ENCODE results near the gene MOCS1. TPM values are rescaled to one million over a fixed set of nuclear protein-coding genes. Genes with fewer than 3 reads are reported as not detected.

Gene MOCS1
- total RNA-seq, 1 donor from 2014 or later: 16.0 TPM

GRCh38 chr6:39948199-39948791 is 14.0 kb upstream of the MOCS1 start:
- H3K4me1 Mint-ChIP-seq (ENCODE audit: low read depth, unreplicated experiment): no peaks in the 10 kb centered on the region
- H3K27me3 Mint-ChIP-seq (ENCODE audit: low read depth, unreplicated experiment): peaks cover 8% of the 10 kb centered on the region
- Histone ChIP-seq H3K4me2 (ENCODE audit: low read length) (no peak overlapping the region), H3K27ac (ENCODE audit: low read depth, low read length) (no peak overlapping the region), H3K4me1 (ENCODE audit: insufficient read depth, low read length) (no peaks in the 10 kb centered on the region), H3K27me3 (ENCODE audit: insufficient read depth, low read length) (no peaks in the 10 kb centered on the region), H3K79me2 (ENCODE audit: insufficient read depth, low read length) (no peaks in the 10 kb centered on the region), H3K9me3 (ENCODE audit: insufficient read depth, low read depth, low read length) (no peaks in the 10 kb centered on the region), H2AFZ (ENCODE audit: low read depth, low read length) (no peak overlapping the region), H3K4me3 (ENCODE audit: insufficient read depth, low read depth, low read length) (no peak overlapping the region), H3K36me3 (ENCODE audit: insufficient read depth, low read length) (no peaks in the 10 kb centered on the region), H3K9ac (ENCODE audit: low read length) (no peak overlapping the region), H4K20me1 (ENCODE audit: insufficient read depth, low read length) (no peaks in the 10 kb centered on the region)
- no peak overlapping the region for H3K27ac Mint-ChIP-seq (ENCODE audit: unreplicated experiment)
- no peaks in the 10 kb centered on the region for H3K36me3 Mint-ChIP-seq (ENCODE audit: low read depth, unreplicated experiment)
- no peaks in the 10 kb centered on the region for H3K9me3 Mint-ChIP-seq (ENCODE audit: unreplicated experiment)
- H3K4me3 Mint-ChIP-seq (ENCODE audit: unreplicated experiment): no peak overlapping the region
- TF ChIP-seq EZH2 (IDR thresholded peaks at IDR 0.05; ENCODE audit: insufficient read depth, low read length): no peak
- TF ChIP-seq, protein P1, sequence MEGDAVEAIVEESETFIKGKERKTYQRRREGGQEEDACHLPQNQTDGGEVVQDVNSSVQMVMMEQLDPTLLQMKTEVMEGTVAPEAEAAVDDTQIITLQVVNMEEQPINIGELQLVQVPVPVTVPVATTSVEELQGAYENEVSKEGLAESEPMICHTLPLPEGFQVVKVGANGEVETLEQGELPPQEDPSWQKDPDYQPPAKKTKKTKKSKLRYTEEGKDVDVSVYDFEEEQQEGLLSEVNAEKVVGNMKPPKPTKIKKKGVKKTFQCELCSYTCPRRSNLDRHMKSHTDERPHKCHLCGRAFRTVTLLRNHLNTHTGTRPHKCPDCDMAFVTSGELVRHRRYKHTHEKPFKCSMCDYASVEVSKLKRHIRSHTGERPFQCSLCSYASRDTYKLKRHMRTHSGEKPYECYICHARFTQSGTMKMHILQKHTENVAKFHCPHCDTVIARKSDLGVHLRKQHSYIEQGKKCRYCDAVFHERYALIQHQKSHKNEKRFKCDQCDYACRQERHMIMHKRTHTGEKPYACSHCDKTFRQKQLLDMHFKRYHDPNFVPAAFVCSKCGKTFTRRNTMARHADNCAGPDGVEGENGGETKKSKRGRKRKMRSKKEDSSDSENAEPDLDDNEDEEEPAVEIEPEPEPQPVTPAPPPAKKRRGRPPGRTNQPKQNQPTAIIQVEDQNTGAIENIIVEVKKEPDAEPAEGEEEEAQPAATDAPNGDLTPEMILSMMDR (IDR thresholded peaks at IDR 0.05; ENCODE audit: insufficient read depth, low read depth, low read length): no peak
- FAIRE-seq: no peak
- DNase-seq (ENCODE audit: low read depth): no peak

GRCh38 chr6:39947611-39948068 is 13.4 kb upstream of the MOCS1 start:
- H3K27me3 ChIP-seq (ENCODE audit: insufficient read depth, low read length): no peaks in the 10 kb centered on the region
- no peak overlapping the region for H2AFZ ChIP-seq (ENCODE audit: low read depth, low read length)
- H3K4me1 Mint-ChIP-seq (ENCODE audit: low read depth, unreplicated experiment): no peaks in the 10 kb centered on the region
- no peak overlapping the region for H3K9ac ChIP-seq (ENCODE audit: low read length)
- H3K9me3 Mint-ChIP-seq (ENCODE audit: unreplicated experiment): no peaks in the 10 kb centered on the region
- H3K4me2 ChIP-seq (ENCODE audit: low read length): no peak overlapping the region
- H3K27ac Mint-ChIP-seq (ENCODE audit: unreplicated experiment): no peak overlapping the region
- H3K4me3 ChIP-seq (ENCODE audit: insufficient read depth, low read depth, low read length): no peak overlapping the region
- H4K20me1 ChIP-seq (ENCODE audit: insufficient read depth, low read length): no peaks in the 10 kb centered on the region
- H3K27me3 Mint-ChIP-seq (ENCODE audit: low read depth, unreplicated experiment): peaks cover 11% of the 10 kb centered on the region
- no peaks in the 10 kb centered on the region for H3K79me2 ChIP-seq (ENCODE audit: insufficient read depth, low read length)
- no peaks in the 10 kb centered on the region for H3K4me1 ChIP-seq (ENCODE audit: insufficient read depth, low read length)
- H3K27ac ChIP-seq (ENCODE audit: low read depth, low read length): no peak overlapping the region
- H3K36me3 Mint-ChIP-seq (ENCODE audit: low read depth, unreplicated experiment): no peaks in the 10 kb centered on the region
- FAIRE-seq (no peak), DNase-seq (ENCODE audit: low read depth) (no peak)
- H3K4me3 Mint-ChIP-seq (ENCODE audit: unreplicated experiment): no peak overlapping the region
- H3K9me3 ChIP-seq (ENCODE audit: insufficient read depth, low read depth, low read length): no peaks in the 10 kb centered on the region
- no peaks in the 10 kb centered on the region for H3K36me3 ChIP-seq (ENCODE audit: insufficient read depth, low read length)
- TF ChIP-seq, protein P1 (IDR thresholded peaks at IDR 0.05; ENCODE audit: insufficient read depth, low read depth, low read length): no peak
- TF ChIP-seq EZH2 (IDR thresholded peaks at IDR 0.05; ENCODE audit: insufficient read depth, low read length): no peak

GRCh38 chr6:39945626-39946025 is 11.4 kb upstream of the MOCS1 start:
- H4K20me1 ChIP-seq (ENCODE audit: insufficient read depth, low read length): no peaks in the 10 kb centered on the region
- H3K4me1 ChIP-seq (ENCODE audit: insufficient read depth, low read length): no peaks in the 10 kb centered on the region
- DNase-seq (ENCODE audit: low read depth) (no peak), FAIRE-seq (no peak)
- H3K36me3 ChIP-seq (ENCODE audit: insufficient read depth, low read length): no peaks in the 10 kb centered on the region
- H3K9me3 ChIP-seq (ENCODE audit: insufficient read depth, low read depth, low read length): no peaks in the 10 kb centered on the region
- TF ChIP-seq, protein P1 (IDR thresholded peaks at IDR 0.05; ENCODE audit: insufficient read depth, low read depth, low read length): no peak
- no peak for TF ChIP-seq EZH2 (IDR thresholded peaks at IDR 0.05; ENCODE audit: insufficient read depth, low read length)
- H3K4me3 ChIP-seq (ENCODE audit: insufficient read depth, low read depth, low read length): no peak overlapping the region
- no peak overlapping the region for H3K27ac ChIP-seq (ENCODE audit: low read depth, low read length)
- no peak overlapping the region for H3K9ac ChIP-seq (ENCODE audit: low read length)
- no peaks in the 10 kb centered on the region for H3K27me3 ChIP-seq (ENCODE audit: insufficient read depth, low read length)
- no peaks in the 10 kb centered on the region for H3K9me3 Mint-ChIP-seq (ENCODE audit: unreplicated experiment)
- H3K27ac Mint-ChIP-seq (ENCODE audit: unreplicated experiment): no peak overlapping the region
- no peaks in the 10 kb centered on the region for H3K79me2 ChIP-seq (ENCODE audit: insufficient read depth, low read length)
- H3K27me3 Mint-ChIP-seq (ENCODE audit: low read depth, unreplicated experiment): peaks cover 15% of the 10 kb centered on the region
- H3K4me2 ChIP-seq (ENCODE audit: low read length): no peak overlapping the region
- H3K4me3 Mint-ChIP-seq (ENCODE audit: unreplicated experiment): no peak overlapping the region
- no peaks in the 10 kb centered on the region for H3K4me1 Mint-ChIP-seq (ENCODE audit: low read depth, unreplicated experiment)
- no peak overlapping the region for H2AFZ ChIP-seq (ENCODE audit: low read depth, low read length)
- no peaks in the 10 kb centered on the region for H3K36me3 Mint-ChIP-seq (ENCODE audit: low read depth, unreplicated experiment)
